GM04503 (cell line): ENCODE measurements around the gene RHOXF2B.
"Not testable (repeated sequence)": the region's sequence is repeated elsewhere in the genome, so short reads cannot be mapped to it uniquely, and the experiment has no call there.

Experiments
- DNase-seq: peaks from one replicate; pipeline ENCODE4 v3.0.0-alpha.2; 2012; ENCODE audit warnings: low read depth

RHOXF2B gene

GRCh38 chrX:120077590-120077989 is at the start of gene RHOXF2B:
Gene RHOXF2B (minus strand): TSS chrX:120077690. CDS start chrX:120077552, 138 bp downstream.
- not testable (repeated sequence) for DNase-seq

GRCh38 chrX:120125444-120125843 is 48.0 kb upstream of the RHOXF2B start:
- DNase-seq: no peak

GRCh38 chrX:120120223-120120622 is 42.7 kb upstream of the RHOXF2B start:
- DNase-seq: no peak

GRCh38 chrX:120115438-120115963 is 38.0 kb upstream of the RHOXF2B start, which contains the start of gene RHOXF1:
Gene RHOXF1 (minus strand): TSS chrX:120115913. CDS start chrX:120115862, 51 bp downstream.
- DNase-seq: no peak

- no peak for DNase-seq
Measured at GRCh38 chrX:120111611-120112010, 34.1 kb upstream of the RHOXF2B start.

GRCh38 chrX:120109378-120109777 is 31.9 kb upstream of the RHOXF2B start:
- DNase-seq: no peak

- DNase-seq: not testable (repeated sequence)
Measured at GRCh38 chrX:120104707-120105106, 27.2 kb upstream of the RHOXF2B start.

GRCh38 chrX:120101057-120101456 is 23.6 kb upstream of the RHOXF2B start:
- DNase-seq: not testable (repeated sequence)

- DNase-seq: no peak
Measured at GRCh38 chrX:120090208-120090607, 12.7 kb upstream of the RHOXF2B start.

- DNase-seq: no peak
Measured at GRCh38 chrX:120087289-120088017, 10.0 kb upstream of the RHOXF2B start.

GRCh38 chrX:120085553-120086185 is 8.2 kb upstream of the RHOXF2B start:
- DNase-seq: not testable (repeated sequence)

- not testable (repeated sequence) for DNase-seq
Measured at GRCh38 chrX:120066169-120066568, 11.3 kb downstream of the RHOXF2B start.

- not testable (repeated sequence) for DNase-seq
Measured at GRCh38 chrX:120042712-120043111, 34.8 kb downstream of the RHOXF2B start.

GRCh38 chrX:120042247-120042646 is 35.2 kb downstream of the RHOXF2B start:
- not testable (repeated sequence) for DNase-seq

- not testable (repeated sequence) for DNase-seq
Measured at GRCh38 chrX:120040176-120040575, 37.3 kb downstream of the RHOXF2B start.

- DNase-seq: not testable (repeated sequence)
Measured at GRCh38 chrX:120039087-120039733, 38.3 kb downstream of the RHOXF2B start.

- DNase-seq: no peak
Measured at GRCh38 chrX:120036704-120037103, 40.8 kb downstream of the RHOXF2B start.

GRCh38 chrX:120035522-120036309 is 41.8 kb downstream of the RHOXF2B start:
- not testable (repeated sequence) for DNase-seq

- no peak for DNase-seq
Measured at GRCh38 chrX:120029354-120029753, 48.1 kb downstream of the RHOXF2B start.

- DNase-seq: no peak
Measured at GRCh38 chrX:120023259-120023658, 54.2 kb downstream of the RHOXF2B start.

GRCh38 chrX:120022763-120023162 is 54.7 kb downstream of the RHOXF2B start:
- DNase-seq: no peak
